HG02588 (cell line): ENCODE measurements around the gene AXL.
"Not testable (repeated sequence)": the region's sequence is repeated elsewhere in the genome, so short reads cannot be mapped to it uniquely, and the experiment has no call there.

Experiments used
- ATAC-seq: cut with Tn5 transposase; IDR thresholded peaks from one replicate; pipeline ENCODE4 v1.9.1; 2021; ENCODE audit warnings: mild to moderate bottlenecking, moderate library complexity; ENCODE audit not compliant: unreplicated experiment

The AXL gene

GRCh38 chr19:41218615-41219507 is at the start of gene AXL:
Gene AXL, plus strand, starts transcription at chr19:41219223. Its CDS starts 170 bp downstream, at chr19:41219393.
- ATAC-seq: no peak

- ATAC-seq: no peak
Measured at GRCh38 chr19:41172297-41173164, 46.5 kb upstream of the AXL start.

- ATAC-seq: no peak
Measured at GRCh38 chr19:41174297-41174928, 44.6 kb upstream of the AXL start.

- no peak for ATAC-seq
Measured at GRCh38 chr19:41175801-41176777, 42.9 kb upstream of the AXL start.

GRCh38 chr19:41180173-41180572 is 38.9 kb upstream of the AXL start:
- not testable (repeated sequence) for ATAC-seq

- no peak for ATAC-seq
Measured at GRCh38 chr19:41186971-41187883, 31.8 kb upstream of the AXL start.

GRCh38 chr19:41187884-41188279 is 31.1 kb upstream of the AXL start:
- no peak for ATAC-seq

GRCh38 chr19:41189425-41190065 is 29.5 kb upstream of the AXL start:
- no peak for ATAC-seq

GRCh38 chr19:41192574-41193429 is 26.2 kb upstream of the AXL start, which contains the start of gene CYP2S1:
Gene CYP2S1, plus strand, starts transcription at chr19:41193219. Its CDS starts 46 bp downstream, at chr19:41193265.
- ATAC-seq: no peak

- no peak for ATAC-seq
Measured at GRCh38 chr19:41193430-41194156, 25.4 kb upstream of the AXL start.

GRCh38 chr19:41194157-41194552 is 24.9 kb upstream of the AXL start:
- ATAC-seq: no peak

- no peak for ATAC-seq
Measured at GRCh38 chr19:41195675-41196497, 23.1 kb upstream of the AXL start.

GRCh38 chr19:41198559-41198958 is 20.5 kb upstream of the AXL start:
- no peak for ATAC-seq

- no peak for ATAC-seq
Measured at GRCh38 chr19:41203371-41203770, 15.7 kb upstream of the AXL start.

- ATAC-seq: not testable (repeated sequence)
Measured at GRCh38 chr19:41204338-41204737, 14.7 kb upstream of the AXL start.

- no peak for ATAC-seq
Measured at GRCh38 chr19:41205995-41206394, 13.0 kb upstream of the AXL start.
